ENCODE data around the gene NDUFC2.
A peak's percentile ranks its signal among the peaks of the same experiment; 100 is the strongest.
"Not testable (repeated sequence)": the region's sequence is repeated elsewhere in the genome, so short reads cannot be mapped to it uniquely, and the experiment has no call there.

NDUFC2 gene

DNA sequence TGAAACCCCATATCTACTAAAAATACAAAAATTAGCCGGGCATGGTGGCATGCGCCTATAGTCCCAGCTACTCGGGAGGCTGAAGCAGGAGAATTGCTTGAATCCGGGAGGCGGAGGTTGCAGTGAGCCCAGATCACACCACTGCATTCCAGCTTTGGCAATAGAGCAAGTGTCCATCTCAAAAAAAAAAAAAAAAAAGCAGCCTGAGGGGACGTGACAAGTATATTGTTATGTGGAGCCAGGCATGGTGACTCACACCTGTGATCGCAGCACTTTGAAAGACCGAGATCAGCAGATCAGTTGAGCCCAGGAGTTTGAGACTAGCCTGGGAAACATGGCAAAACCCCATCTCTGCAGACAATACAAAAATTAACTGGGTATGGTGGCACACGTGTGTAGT, 51.2 kb downstream of the NDUFC2 start:
- not testable (repeated sequence) for DNase-seq

DNA sequence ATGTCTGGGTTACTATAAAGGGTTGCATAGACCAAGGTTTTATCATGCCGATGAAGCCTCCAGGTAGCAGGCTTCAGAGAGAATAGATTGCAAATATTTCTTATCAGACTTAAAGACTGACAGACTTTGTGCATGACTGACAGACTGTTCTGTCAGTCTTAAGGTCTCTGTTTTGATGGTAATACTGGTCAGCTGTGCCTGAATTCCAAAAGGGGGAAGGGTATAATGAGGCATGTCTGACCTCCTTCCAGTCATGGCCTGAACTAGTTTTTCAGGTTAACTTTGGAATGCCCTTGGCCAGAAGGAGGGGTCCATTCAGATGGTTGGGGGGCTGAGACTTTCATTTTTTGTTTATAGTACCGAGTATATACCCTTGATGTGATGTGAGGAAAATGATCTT, 51.9 kb downstream of the NDUFC2 start:
- DNase-seq = no peak

GRCh38 chr11:78025378-78025777, 54.3 kb downstream of the NDUFC2 start:
- DNase-seq = no peak

- DNase-seq = no peak
Measured at GRCh38 chr11:78023426-78023825, 56.2 kb downstream of the NDUFC2 start.

GRCh38 chr11:78022397-78023396, 57.0 kb downstream of the NDUFC2 start, which contains the start of gene KCTD14:
Gene KCTD14 (minus strand): TSS chr11:78023276. CDS start chr11:78023249, 27 bp downstream.
- DNase-seq = peak; percentile 69

DNA sequence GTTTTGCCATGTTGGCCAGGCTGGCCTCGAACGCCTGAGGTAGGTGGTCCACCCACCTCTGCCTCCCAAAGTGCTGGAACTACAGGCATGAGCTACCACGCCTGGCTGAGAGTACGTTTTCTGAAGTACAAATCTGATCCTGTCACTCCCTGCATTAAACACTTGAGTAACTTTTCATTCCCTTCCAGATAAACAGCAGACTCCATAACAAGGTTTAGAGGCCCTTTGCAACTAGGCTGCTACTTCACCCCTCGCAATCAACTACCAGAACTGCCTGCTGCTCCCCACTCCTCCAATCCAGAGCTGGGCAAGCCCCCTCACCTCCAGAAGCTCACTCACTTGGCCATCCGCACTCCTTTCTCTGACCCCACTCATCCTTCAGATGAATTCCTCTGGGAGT, 58.1 kb downstream of the NDUFC2 start:
- DNase-seq = no peak

DNA sequence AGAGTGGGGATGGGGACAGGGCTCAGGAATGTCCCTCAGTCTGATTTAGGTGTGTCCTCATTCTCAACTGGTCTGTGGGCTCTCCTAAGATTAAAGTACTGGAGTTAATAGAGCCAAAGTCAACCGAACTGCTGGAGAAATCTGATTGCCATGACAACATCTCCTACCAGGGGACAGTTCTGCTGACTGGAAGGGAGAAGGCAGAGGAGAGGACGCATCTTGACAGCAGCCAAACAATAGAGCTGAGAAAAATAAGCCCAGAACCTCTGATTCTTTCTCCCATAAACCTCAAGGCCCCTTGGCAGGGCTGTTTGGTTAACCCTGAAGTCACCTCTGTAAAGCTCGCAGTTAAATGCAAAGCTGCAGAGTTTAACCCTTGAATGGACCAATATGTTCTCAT, 59.4 kb downstream of the NDUFC2 start:
- no peak for DNase-seq

- no peak for DNase-seq
Measured at GRCh38 chr11:78019808-78020207, 59.9 kb downstream of the NDUFC2 start.
